GM19397 (cell line): ENCODE data around the gene PRRG3.
"Not testable (repeated sequence)": the region's sequence is repeated elsewhere in the genome, so short reads cannot be mapped to it uniquely, and the experiment has no call there.

Experiments
- ATAC-seq: cut with Tn5 transposase; IDR thresholded peaks from one replicate; pipeline ENCODE4 v1.9.1; 2021; ENCODE audit warnings: mild to moderate bottlenecking, moderate library complexity; ENCODE audit not compliant: unreplicated experiment

PRRG3 gene

GRCh38 chrX:151694661-151695582 is at the start of gene PRRG3:
Gene PRRG3 (plus strand): TSS chrX:151695458. CDS start chrX:151698815, 3,357 bp downstream.
- ATAC-seq = no peak

DNA sequence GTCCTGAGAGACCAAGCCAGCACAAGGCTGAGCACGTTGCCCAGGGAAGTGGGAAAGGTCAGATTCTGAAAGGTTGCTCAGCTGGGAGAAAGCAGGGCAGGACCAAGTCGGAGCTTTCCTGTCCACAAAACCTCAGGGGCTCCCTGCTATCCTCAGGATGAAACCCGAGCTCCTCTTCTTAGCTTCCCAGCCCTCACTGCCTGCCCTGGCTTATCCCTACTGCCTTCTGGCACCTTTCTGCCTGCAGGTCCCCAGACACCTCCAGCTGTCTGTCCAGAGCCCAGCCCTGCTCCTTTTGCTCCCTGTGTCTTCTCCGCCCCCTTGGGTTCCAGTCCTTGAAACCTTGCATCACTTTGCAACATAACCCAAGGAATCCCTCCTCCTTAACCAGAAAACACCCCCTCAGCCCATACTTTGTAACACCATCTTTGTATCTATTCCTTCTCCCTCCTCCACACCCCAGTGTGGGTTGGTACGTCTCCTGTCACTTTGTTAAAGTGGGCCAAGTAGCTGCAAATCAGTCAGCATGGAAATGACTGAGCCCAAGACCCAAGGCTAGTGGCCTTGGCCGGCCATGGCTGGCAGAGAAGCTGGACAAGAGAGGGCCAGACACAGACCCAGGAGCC is 20.0 kb upstream of the PRRG3 start:
- no peak for ATAC-seq

- no peak for ATAC-seq
Observed at GRCh38 chrX:151676196-151676595, 19.1 kb upstream of the PRRG3 start.

- no peak for ATAC-seq
Observed at GRCh38 chrX:151679798-151680402, 15.4 kb upstream of the PRRG3 start.

GRCh38 chrX:151680805-151681204 is 14.5 kb upstream of the PRRG3 start:
- no peak for ATAC-seq

- ATAC-seq = no peak
Observed at GRCh38 chrX:151687635-151688034, 7.6 kb upstream of the PRRG3 start.

GRCh38 chrX:151688695-151689094 is 6.6 kb upstream of the PRRG3 start:
- ATAC-seq = no peak

DNA sequence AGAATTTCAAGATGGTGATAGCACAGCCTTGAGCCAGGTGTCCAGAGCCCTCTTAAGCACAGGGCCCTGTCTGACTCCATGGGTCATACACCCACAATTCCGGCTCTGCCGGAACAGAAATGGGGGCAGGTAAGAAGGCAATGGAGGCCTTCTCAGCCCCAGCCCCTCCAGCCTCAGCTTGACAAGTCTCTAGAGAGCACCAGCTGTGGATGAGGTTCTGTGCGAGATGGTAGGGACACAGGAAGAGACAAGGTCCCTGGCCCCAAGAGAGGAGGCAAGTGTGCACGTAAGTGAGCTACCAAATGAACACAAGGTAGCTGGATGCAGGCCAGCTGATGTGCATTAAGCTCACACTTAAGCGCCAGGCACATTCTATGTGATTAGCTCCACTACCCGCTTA is 2.4 kb upstream of the PRRG3 start:
- ATAC-seq = no peak

DNA sequence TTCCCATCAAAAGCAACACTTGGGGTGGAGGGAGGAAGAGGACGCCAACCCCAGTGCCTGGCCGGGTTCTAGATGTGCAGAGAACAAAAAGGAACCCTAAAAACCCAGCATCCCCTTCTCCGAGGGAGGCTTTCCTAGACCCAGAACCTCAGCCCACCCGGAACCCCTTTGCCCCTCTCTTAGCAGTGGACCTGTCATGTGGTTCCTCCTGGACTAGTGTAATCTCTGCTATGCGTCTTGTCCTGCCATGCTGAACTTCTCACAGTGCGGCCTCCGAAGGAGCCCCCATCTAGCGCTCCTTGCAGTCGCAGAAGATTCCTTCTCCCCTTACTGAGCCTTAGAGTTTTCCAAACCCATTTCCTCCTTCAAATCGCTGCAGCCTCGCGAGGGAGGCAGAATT is 1.1 kb upstream of the PRRG3 start:
- no peak for ATAC-seq

- ATAC-seq = no peak
Observed at GRCh38 chrX:151695583-151696340, 504 bp downstream of the PRRG3 start.

DNA sequence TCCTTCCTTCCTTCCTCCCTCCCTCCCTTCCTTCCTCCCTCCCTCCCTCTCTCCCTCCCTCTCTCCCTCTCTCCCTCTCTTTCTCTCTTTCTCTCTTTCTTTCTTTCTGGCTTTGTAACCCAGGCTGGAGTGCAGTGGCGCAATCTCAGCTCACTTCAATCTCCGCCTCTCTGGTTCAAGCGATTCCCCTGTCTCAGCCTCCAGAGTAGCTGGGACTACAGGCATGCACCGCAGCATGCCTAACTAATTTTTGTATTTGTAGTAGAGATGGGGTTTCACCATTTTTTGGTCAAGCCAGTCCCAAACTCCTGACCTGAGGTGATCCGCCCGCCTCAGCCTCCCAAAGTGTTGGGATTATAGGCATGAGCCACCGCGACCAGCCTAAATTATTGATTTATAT is 1.8 kb downstream of the PRRG3 start:
- not testable (repeated sequence) for ATAC-seq

- no peak for ATAC-seq
Observed at GRCh38 chrX:151697522-151697921, 2.3 kb downstream of the PRRG3 start.

DNA sequence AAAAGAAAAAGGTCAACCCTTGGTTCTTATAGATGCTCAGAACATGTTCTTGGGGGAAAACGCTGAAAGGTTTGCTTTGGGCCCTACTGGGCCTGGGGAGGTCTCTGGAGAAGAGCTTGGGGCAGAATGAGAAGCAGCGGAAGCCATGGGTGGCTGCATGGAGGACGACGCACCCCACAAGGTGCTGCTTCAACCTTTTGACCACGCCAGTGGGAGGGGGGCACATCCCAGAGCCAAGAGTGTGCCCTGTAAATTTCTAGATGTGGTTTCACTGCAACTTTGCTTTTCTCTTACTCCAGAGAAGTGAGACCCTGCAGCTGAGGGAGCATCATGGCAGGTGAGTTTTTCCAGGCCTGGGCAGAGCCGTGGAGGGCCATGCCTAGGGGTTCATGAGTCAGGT is 3.2 kb downstream of the PRRG3 start:
- no peak for ATAC-seq

GRCh38 chrX:151699746-151700145 is 4.5 kb downstream of the PRRG3 start:
- ATAC-seq = no peak

- ATAC-seq = no peak
Observed at GRCh38 chrX:151700581-151700980, 5.3 kb downstream of the PRRG3 start.

DNA sequence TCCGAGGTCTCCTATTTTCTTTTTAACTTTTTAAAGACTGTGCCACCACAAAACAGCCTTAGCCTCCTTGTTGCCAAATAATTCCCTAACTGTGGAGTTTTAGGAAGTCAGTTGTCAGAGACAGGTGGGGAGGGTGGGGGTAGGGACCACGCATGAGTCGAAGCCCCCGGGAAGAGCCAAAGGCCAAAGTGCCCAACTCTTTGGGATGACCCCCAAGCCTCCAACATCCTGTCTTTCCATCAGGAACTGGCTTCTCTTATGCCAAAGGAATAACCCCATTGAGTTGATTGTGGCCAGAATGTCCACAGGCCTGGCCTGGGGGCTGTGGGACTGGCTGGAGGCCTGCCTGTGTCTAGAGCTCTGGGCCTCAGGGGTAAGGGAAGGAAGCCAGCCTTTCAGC is 5.8 kb downstream of the PRRG3 start:
- ATAC-seq = no peak

- no peak for ATAC-seq
Observed at GRCh38 chrX:151701531-151701930, 6.3 kb downstream of the PRRG3 start.

DNA sequence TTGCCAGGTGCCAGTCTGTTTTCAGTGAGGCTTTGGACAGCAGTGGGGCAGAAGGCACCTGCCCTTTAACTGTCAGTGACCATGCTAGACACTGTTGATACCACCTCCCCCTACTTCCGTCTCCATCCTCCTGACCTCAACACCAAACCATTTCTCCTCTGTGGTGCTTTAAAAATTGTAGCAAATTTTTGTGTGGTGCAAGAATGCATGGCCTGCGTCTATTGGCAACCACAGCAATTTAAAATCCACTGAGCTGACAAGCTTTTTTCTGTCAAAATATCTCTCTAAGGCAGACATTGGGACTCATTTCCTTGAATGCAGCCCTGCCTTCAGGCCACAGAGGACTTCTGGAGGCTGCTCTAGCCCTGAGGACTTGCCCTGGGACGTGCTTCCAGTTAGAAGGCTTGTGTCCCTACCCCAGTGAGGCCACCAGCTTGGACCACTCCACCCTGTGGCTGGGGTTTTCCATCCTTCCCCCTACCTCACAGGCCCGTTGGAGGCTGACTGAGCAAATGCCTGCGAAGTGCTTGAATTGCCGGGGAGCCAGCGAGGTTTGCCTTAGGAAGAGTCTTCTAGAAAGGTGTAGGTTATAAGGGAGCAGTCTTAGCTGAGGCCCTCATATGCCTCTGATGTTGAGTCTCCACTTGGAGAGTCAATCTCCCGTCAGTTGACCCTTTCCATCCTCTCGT is 6.9 kb downstream of the PRRG3 start:
- no peak for ATAC-seq

DNA sequence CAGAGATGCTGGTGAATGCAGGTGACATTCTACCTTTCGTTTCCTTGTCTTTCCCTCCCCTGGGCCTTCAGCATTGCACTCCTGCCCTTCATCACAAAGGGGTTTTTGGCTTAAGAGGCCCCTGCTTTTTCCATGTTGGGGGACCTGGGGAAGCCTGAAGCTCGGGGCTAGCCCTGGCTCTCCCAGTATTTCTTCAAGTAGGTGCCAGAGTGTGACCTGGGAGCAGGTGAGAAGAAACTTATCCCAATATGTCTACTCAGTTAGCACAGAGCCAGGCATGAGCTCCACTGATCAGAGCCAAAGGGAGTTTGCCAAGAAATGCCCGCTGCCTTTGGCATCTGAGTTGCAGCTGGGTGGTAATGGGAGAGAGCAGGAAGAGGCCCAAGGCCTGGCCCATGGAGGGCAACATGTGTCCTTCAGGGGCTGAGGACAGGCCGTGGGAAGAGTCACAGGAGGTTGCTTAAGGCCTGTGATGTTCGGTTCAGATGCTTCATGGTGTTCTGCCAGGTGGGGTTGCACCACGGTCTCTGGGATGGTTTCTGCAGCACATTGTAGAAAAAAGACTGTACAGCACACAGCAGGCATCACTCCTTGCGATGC is 7.6 kb downstream of the PRRG3 start:
- no peak for ATAC-seq

- no peak for ATAC-seq
Observed at GRCh38 chrX:151703487-151703886, 8.2 kb downstream of the PRRG3 start.
